HepG2 (cell line): ENCODE results near the gene PTX4. TPM values are rescaled to one million over a fixed set of nuclear protein-coding genes. Genes with fewer than 3 reads are reported as not detected.

ENCODE experiments used
- IKZF1 ChIP-seq: fragments of 450-650 bp; IDR thresholded peaks from 2 replicates; pipeline ENCODE4 v1.7.1; 2016
- KAT7 ChIP-seq: IDR thresholded peaks from 2 replicates; pipeline ENCODE4 v1.6.1; 2018; ENCODE audit warnings: borderline replicate concordance, missing compliant biosample characterization
- NPAS2 ChIP-seq: sonication (generic); formaldehyde crosslinking; IDR thresholded peaks from 2 replicates; pipeline ENCODE4 v1.8.0; 2022; ENCODE audit warnings: mild to moderate bottlenecking, missing genetic modification reagents, borderline replicate concordance
- PRMT3 ChIP-seq: sonication (generic); formaldehyde crosslinking; IDR thresholded peaks from 2 replicates; pipeline ENCODE4 v1.8.1; 2022; ENCODE audit warnings: low read depth, mild to moderate bottlenecking, moderate library complexity, missing genetic modification reagents, borderline replicate concordance
- SMAD3 ChIP-seq: sonication (generic); formaldehyde crosslinking; IDR thresholded peaks from 2 replicates; pipeline ENCODE4 v1.4.0; 2020; ENCODE audit warnings: missing genetic modification reagents
- STAT5B ChIP-seq: sonication (generic); formaldehyde crosslinking; IDR thresholded peaks from 2 replicates; pipeline ENCODE4 v1.4.0; 2020; ENCODE audit warnings: missing genetic modification reagents
- ZNF317 ChIP-seq: sonication (generic); formaldehyde crosslinking; IDR thresholded peaks from 2 replicates; pipeline ENCODE4 v1.5.0; 2020; ENCODE audit warnings: mild to moderate bottlenecking, missing genetic modification reagents
- ZNF83 ChIP-seq: sonication (generic); formaldehyde crosslinking; IDR thresholded peaks from 2 replicates; pipeline ENCODE4 v1.4.0; 2020; ENCODE audit warnings: missing genetic modification reagents, mild to moderate bottlenecking, borderline replicate concordance
- polyA plus RNA-seq, 8 experiments: library from polyadenylated mRNA; depleted of rRNA in 3 of 8; stranded (reverse) in 7 of 8; unstranded in 1 of 8; fragments of >200 nt; fragmentation: Illumina TruSeq in 4 of 8; extraction: Trizol in 4 of 8; gene quantifications; 2 replicates each; pipeline versions ENCODE4 v1.2.1 to v1.2.3, GENCODE V29; 2011 to 2016; ENCODE audit warnings: low read depth in 4 of 8, missing spikeins in 1 of 8, mixed read lengths in 1 of 8; ENCODE audit not compliant: insufficient read depth in 1 of 8
- total RNA-seq, 5 experiments: library from RNA; depleted of rRNA; stranded (reverse); fragments of >200 nt; fragmentation: Illumina TruSeq; extraction: Trizol; gene quantifications; 2 replicates each; pipeline ENCODE4 v1.2.3, GENCODE V29; 2016; ENCODE audit warnings: low read depth in 1 of 5
- TF ChIP-seq, protein P1 (sequence below): sonication (generic); formaldehyde crosslinking; IDR thresholded peaks from 2 replicates; pipeline ENCODE4 v1.4.0; 2020; ENCODE audit warnings: missing genetic modification reagents
- TF ChIP-seq, protein P2 (sequence below): sonication (generic); formaldehyde crosslinking; IDR thresholded peaks from 2 replicates; pipeline ENCODE4 v1.4.0; 2020; ENCODE audit warnings: missing genetic modification reagents
- TF ChIP-seq, protein P3 (sequence below): sonication (generic); formaldehyde crosslinking; IDR thresholded peaks from 2 replicates; pipeline ENCODE4 v1.4.0; 2020; ENCODE audit warnings: missing genetic modification reagents, borderline replicate concordance
- TF ChIP-seq, protein P4 (sequence below): sonication (generic); formaldehyde crosslinking; IDR thresholded peaks from 2 replicates; pipeline ENCODE4 v1.4.0; 2020; ENCODE audit warnings: mild to moderate bottlenecking, low read depth, missing genetic modification reagents

The PTX4 gene
- total and polyA plus RNA-seq, 2 of the 13 experiments (the other 11 are each of a cell fraction or from before 2014, with no cell fraction given): 0.04 TPM; not detected in 1

DNA sequence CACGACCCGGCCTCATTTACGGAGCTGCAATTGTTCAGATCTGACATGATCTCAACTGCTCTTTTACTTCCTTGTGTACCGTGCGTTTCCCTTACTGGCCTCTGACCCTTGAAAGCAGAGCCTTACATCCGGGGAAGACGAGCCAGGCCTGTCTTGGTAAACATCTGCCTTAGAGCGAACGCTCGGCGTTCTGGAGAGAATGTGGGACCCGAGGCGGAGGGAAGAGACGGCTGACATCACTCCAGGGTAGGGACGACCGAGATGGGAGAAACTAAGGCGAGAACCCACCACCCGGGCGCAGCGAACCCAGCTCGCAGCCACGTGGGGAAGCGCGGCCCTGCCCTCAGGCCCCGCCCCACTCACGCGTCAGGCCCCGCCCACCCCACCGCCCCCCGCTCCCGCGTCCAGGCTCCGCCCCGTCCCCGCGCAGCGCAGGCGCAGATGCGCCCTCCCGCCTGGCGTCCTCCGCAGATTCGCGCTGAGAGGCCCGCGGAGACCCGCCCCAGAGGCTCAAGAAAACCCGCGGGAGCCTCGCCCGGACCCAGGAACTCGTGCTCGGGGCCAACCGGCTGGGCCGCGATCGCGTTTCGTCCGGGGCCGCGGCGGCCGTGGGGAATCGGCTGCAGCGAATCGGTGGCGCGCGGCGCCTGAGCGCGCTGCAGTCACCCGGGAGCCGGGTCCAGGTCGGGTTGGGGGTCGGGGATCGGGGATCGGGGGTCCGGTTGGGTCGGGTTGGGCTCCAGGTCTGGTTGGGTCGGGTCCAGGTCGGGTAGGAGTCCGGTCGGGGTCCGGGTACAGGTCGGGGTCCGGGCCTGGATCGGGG is 4.4 kb upstream of the PTX4 start, which contains the start of gene TELO2 (continued):
- TF ChIP-seq, protein P1, sequence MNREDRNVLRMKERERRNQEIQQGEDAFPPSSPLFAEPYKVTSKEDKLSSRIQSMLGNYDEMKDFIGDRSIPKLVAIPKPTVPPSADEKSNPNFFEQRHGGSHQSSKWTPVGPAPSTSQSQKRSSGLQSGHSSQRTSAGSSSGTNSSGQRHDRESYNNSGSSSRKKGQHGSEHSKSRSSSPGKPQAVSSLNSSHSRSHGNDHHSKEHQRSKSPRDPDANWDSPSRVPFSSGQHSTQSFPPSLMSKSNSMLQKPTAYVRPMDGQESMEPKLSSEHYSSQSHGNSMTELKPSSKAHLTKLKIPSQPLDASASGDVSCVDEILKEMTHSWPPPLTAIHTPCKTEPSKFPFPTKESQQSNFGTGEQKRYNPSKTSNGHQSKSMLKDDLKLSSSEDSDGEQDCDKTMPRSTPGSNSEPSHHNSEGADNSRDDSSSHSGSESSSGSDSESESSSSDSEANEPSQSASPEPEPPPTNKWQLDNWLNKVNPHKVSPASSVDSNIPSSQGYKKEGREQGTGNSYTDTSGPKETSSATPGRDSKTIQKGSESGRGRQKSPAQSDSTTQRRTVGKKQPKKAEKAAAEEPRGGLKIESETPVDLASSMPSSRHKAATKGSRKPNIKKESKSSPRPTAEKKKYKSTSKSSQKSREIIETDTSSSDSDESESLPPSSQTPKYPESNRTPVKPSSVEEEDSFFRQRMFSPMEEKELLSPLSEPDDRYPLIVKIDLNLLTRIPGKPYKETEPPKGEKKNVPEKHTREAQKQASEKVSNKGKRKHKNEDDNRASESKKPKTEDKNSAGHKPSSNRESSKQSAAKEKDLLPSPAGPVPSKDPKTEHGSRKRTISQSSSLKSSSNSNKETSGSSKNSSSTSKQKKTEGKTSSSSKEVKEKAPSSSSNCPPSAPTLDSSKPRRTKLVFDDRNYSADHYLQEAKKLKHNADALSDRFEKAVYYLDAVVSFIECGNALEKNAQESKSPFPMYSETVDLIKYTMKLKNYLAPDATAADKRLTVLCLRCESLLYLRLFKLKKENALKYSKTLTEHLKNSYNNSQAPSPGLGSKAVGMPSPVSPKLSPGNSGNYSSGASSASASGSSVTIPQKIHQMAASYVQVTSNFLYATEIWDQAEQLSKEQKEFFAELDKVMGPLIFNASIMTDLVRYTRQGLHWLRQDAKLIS (CRISPR knock-in tag): no peak
- TF ChIP-seq STAT5B: no peak
- no peak for TF ChIP-seq ZNF317
- no peak for TF ChIP-seq PRMT3 (CRISPR knock-in tag)
- TF ChIP-seq KAT7: peak; percentile 61; the same call in 1 of the 2 replicates
- TF ChIP-seq, protein P2, sequence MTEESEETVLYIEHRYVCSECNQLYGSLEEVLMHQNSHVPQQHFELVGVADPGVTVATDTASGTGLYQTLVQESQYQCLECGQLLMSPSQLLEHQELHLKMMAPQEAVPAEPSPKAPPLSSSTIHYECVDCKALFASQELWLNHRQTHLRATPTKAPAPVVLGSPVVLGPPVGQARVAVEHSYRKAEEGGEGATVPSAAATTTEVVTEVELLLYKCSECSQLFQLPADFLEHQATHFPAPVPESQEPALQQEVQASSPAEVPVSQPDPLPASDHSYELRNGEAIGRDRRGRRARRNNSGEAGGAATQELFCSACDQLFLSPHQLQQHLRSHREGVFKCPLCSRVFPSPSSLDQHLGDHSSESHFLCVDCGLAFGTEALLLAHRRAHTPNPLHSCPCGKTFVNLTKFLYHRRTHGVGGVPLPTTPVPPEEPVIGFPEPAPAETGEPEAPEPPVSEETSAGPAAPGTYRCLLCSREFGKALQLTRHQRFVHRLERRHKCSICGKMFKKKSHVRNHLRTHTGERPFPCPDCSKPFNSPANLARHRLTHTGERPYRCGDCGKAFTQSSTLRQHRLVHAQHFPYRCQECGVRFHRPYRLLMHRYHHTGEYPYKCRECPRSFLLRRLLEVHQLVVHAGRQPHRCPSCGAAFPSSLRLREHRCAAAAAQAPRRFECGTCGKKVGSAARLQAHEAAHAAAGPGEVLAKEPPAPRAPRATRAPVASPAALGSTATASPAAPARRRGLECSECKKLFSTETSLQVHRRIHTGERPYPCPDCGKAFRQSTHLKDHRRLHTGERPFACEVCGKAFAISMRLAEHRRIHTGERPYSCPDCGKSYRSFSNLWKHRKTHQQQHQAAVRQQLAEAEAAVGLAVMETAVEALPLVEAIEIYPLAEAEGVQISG (CRISPR knock-in tag): peak; percentile 62; the same call in 1 of the 2 replicates
- TF ChIP-seq IKZF1: no peak
- no peak for TF ChIP-seq NPAS2 (CRISPR knock-in tag)
- no peak for TF ChIP-seq SMAD3 (CRISPR knock-in tag)
- TF ChIP-seq, protein P3, sequence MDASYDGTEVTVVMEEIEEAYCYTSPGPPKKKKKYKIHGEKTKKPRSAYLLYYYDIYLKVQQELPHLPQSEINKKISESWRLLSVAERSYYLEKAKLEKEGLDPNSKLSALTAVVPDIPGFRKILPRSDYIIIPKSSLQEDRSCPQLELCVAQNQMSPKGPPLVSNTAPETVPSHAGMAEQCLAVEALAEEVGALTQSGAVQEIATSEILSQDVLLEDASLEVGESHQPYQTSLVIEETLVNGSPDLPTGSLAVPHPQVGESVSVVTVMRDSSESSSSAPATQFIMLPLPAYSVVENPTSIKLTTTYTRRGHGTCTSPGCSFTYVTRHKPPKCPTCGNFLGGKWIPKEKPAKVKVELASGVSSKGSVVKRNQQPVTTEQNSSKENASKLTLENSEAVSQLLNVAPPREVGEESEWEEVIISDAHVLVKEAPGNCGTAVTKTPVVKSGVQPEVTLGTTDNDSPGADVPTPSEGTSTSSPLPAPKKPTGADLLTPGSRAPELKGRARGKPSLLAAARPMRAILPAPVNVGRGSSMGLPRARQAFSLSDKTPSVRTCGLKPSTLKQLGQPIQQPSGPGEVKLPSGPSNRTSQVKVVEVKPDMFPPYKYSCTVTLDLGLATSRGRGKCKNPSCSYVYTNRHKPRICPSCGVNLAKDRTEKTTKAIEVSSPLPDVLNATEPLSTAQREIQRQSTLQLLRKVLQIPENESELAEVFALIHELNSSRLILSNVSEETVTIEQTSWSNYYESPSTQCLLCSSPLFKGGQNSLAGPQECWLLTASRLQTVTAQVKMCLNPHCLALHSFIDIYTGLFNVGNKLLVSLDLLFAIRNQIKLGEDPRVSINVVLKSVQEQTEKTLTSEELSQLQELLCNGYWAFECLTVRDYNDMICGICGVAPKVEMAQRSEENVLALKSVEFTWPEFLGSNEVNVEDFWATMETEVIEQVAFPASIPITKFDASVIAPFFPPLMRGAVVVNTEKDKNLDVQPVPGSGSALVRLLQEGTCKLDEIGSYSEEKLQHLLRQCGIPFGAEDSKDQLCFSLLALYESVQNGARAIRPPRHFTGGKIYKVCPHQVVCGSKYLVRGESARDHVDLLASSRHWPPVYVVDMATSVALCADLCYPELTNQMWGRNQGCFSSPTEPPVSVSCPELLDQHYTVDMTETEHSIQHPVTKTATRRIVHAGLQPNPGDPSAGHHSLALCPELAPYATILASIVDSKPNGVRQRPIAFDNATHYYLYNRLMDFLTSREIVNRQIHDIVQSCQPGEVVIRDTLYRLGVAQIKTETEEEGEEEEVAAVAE: no peak; the same call in 1 of the 2 replicates
- no peak for TF ChIP-seq ZNF83 (CRISPR knock-in tag)
- TF ChIP-seq, protein P4, sequence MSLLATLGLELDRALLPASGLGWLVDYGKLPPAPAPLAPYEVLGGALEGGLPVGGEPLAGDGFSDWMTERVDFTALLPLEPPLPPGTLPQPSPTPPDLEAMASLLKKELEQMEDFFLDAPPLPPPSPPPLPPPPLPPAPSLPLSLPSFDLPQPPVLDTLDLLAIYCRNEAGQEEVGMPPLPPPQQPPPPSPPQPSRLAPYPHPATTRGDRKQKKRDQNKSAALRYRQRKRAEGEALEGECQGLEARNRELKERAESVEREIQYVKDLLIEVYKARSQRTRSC: no peak
